CD4-positive, alpha-beta T cell treated with Interleukin-1 beta for 1 hour (primary cell): ENCODE measurements around the gene MAN2A1.
A peak's percentile ranks its signal among the peaks of the same experiment; 100 is the strongest.
"Not testable (repeated sequence)": the region's sequence is repeated elsewhere in the genome, so short reads cannot be mapped to it uniquely, and the experiment has no call there.

ENCODE experiments used
- DNase-seq, 2 donors: peaks; one replicate each; pipeline ENCODE4 v3.0.0-alpha.2; 2020 to 2022

MAN2A1 gene

GRCh38 chr5:109832207-109833188, 142.8 kb downstream of the MAN2A1 start:
- DNase-seq = not testable (repeated sequence)

DNA sequence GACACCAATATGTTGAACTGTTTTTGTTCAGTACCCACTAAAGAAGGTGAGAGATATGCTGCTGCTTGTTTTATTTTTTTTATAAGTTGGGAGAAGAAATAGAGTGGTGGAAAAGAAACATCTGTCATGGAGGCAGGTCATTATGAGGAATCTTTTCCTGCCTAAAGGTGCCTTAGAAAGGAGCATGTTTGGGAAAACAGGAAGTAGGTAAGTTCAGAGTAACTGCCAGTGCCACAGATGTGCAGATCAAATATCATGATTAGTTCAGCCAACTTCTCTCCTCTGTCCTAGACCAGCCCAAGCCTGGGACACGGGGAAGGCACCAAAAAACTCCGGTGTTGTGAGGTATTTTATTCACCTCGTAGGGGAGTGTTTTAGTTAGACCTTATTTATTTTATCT, 144.2 kb downstream of the MAN2A1 start:
- no peak for DNase-seq

- DNase-seq = no peak
These were observed 146.6 kb downstream of the MAN2A1 start for GRCh38 chr5:109836280-109836679.

DNA sequence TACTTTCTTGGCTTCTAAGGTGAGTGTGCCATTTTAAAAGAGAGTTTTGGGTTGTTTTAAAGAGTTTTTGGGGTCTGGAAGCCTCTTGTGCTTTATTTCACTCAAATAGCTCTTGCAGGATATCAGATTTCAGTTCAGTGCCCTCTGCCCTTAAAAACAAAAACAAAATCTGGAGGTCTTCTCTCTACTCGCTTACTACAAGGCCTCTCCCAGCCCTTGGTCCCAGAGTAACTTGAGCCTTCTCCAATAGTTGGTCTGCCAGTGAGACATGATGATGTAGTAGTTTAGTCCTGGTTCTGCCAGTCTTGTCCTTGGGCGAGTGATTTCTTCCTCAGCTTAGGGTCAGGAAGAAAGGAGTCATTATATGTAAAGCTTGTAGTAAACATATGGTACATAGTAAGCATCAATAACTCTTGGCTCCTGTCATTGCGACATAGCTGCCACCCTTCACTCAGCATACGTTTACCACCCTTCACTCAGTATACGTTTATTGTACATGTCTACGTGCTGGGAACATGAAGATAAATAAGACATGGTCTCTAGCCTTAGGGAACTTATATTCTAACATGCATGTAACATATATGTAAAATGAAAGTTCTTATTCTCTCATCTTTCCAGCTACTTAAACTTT, 147.6 kb downstream of the MAN2A1 start:
- no peak for DNase-seq

DNA sequence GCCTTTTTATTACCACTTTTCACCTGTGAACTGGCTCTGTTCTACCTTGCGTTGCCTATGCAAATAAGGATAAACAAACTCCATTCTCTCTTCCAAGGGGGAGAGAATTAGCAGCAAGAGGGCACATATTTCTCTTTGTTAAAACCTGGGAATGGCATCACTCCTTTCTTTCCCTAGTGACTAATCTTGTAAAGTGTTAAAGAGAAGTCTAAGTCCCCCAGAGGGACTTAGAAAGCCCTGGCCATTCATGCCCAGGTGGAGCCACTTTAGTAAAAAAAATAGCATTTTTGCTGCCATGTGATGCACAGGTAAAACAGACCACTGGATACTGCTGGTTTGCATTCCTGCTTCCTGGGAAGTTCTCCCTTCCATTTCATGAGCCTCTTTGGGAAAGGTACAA, 148.4 kb downstream of the MAN2A1 start:
- DNase-seq = no peak

GRCh38 chr5:109844148-109844547, 154.4 kb downstream of the MAN2A1 start:
- DNase-seq = no peak

- DNase-seq = no peak
These were observed 155.0 kb downstream of the MAN2A1 start for GRCh38 chr5:109844695-109845094.

GRCh38 chr5:109848130-109848529, 158.4 kb downstream of the MAN2A1 start:
- no peak for DNase-seq

DNA sequence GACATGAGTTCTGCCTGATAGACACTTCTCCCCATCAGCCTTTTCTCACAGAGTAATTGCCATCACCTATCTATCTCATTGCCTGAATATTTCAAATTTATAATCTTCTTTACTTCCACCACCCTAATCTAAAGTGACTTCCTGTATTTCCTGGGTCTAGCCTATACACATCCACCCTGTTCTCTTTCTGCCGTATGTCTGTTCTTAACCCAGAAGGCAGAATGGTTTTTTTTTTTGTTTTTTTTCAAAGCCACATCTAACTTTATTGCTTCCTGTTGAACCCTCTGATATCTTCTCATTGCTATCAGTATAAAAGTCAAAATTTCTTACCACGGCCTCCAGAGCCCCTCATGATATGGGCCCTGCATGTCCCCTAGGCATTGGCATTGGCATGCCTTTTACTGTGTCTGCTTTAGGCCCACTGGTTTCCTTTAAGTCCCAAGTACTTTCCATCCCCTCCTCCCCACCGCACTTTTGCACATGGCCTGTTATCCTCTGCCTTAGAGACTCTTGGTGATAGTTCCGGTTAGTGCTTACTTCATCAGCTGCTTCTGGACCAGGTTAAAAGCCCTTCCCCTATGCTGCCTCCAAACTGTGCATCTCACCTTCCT, 159.9 kb downstream of the MAN2A1 start:
- peak in 1 of 2 donors; percentile 8 for DNase-seq

DNA sequence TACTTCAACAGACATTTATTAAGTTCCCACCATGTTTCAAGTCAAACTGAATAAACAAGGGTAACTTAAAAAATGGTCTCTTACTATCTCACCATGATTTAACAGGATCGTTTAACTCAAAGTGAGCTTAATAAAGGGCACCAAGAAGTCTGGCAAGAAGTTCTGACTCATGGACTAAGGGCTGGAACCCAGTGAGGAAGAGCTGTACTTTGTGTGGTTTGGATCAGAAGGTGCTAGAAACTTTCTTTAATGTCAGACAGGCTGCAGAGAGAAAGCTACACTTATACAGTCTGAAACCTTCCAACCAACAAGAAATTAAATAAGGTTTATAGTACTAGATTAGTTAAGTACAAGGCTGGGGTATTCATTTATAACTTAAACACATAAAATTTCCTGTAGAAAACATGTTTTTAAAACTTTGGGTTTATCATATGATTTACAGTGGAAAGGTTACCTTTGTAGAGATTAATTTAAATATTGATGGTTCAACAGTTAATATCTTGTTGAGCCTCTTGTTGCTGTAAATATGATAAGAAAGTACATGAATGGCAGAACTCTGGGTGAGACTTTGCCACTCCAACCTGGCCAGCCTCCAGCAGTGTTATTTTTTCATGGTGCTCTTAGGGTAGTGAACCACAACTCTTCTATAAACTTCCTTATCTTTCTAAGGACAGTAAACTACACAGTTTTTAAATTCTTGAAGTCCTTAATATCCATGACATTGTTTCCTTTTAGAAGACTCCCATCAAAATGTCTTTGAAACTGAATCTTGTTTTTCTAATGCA, 162.8 kb downstream of the MAN2A1 start:
- DNase-seq = no peak

DNA sequence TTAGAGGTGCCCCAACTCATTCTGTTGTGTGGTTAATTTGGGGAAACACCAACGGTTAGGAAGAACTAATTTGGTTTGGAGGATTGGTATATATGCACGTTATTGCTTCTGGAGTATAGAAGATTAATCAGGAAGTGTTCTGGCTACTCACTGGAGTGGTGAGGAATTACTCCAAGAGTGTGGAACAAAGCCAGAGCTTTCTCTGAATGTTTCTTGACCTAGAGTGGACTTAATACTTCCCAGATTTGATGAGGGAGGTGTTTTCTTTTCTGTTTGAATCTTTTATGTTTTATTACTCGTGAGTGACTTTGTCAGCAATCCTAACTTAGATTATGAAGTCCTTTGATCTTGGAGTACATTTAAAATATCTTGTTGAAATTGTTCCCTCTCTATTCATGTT, 163.7 kb downstream of the MAN2A1 start:
- no peak for DNase-seq

GRCh38 chr5:109855056-109855455, 165.3 kb downstream of the MAN2A1 start:
- DNase-seq = no peak

DNA sequence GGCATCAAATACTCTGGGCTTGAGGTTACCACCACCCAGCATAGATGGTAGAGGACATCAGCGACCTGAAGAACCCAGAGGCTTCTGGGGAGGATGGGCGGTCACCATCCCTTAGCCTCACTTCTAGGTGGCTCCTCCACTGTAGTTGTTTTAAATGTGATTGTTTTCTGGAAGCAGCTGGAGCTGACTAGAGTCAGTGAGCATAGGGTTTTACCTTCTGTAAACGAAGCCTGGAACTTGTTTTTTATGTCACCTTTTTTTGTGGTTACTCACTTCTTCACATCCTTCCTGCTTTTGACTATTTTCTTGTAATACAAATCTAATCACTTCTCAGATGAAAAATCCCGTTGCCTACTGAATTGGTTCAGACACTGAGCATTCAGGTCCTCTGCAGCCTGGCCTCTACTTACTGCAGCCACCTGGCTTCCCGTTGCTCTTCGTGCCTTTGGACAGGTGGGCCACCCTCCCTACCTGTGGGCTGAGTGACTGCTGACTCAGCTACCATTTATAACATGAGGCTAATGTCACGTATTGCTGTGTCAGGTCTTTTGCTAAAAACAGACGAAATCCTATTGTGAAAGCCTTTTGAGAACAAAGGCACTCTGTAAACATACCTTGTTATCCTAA, 167.8 kb downstream of the MAN2A1 start:
- DNase-seq = peak in 1 of 2 donors; percentile 43

- no peak for DNase-seq
These were observed 169.8 kb downstream of the MAN2A1 start for GRCh38 chr5:109859537-109859936.

GRCh38 chr5:109862301-109862700, 172.6 kb downstream of the MAN2A1 start:
- DNase-seq = no peak

DNA sequence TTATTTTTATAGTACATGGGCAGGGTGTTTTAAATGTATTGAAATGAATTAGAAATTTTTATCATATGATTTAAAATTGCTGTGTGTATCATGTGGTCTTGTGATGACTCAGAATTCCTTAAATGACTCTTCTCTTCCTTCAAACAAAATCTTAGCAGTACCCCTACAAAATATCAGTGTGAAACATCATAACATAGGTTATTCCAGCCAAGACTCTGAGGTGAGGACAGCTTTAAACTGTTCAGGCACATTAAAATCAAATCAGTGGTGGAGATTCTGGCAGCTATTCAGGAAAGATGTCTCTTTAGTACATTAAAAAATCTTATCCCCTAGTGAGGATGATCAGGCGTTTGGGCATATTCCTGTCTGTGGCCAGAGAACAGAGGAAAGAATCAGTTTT, 174.0 kb downstream of the MAN2A1 start:
- no peak for DNase-seq

DNA sequence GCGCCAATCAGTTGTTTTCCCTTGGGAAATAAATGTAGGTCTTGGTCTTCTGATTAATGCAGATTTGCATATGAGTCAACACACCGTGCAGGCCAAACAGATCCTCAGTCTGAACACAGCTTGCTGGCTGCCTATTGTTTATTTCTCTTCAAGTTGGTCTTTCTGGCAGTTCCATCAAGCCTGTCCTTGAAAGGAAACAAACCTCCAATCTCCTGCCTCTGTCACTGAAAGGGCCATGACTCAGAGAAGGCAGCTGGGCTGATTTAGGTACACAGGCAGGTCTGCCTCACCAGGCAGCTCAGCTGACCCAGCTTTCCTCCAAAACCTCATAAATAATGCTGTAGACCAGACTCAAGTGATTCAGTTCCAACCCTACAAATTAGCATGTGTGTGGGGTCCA, 175.9 kb downstream of the MAN2A1 start:
- DNase-seq = no peak

- DNase-seq = no peak
These were observed 176.3 kb downstream of the MAN2A1 start for GRCh38 chr5:109866051-109866450.

DNA sequence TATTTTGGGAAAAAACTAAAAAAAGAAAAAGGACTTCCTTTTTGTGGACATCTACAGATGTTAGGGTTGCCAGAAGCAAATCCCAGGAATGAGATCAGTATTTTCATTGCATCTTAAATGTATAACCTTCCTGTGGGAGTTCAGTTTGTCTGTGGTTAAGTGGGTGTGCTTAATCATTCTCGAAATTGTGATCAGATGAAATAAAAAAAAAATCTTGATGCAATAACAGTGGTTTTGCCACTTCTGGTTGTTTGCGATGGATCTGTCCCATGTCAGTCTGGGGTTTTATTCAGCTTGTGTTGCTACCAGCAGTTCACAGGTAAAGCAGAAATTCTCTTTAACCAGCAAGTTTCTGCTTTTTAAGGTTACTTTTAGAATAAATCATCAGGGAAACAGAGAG, 179.0 kb downstream of the MAN2A1 start:
- DNase-seq = no peak

- no peak for DNase-seq
These were observed 184.0 kb downstream of the MAN2A1 start for GRCh38 chr5:109873687-109874086.

- DNase-seq = no peak
These were observed 184.4 kb downstream of the MAN2A1 start for GRCh38 chr5:109874108-109874507.

- DNase-seq = no peak
These were observed 186.5 kb downstream of the MAN2A1 start for GRCh38 chr5:109876030-109876725.
